Neural cell (in vitro differentiated cells): ENCODE results near the gene OOEP. TPM values are rescaled to one million over a fixed set of nuclear protein-coding genes. Genes with fewer than 3 reads are reported as not detected.

Source experiments
- H2AFZ ChIP-seq: fragments of 200-600, 300-800 bp; sonication (generic), shearing (Covaris generic); 2 replicates; pipeline ENCODE4 v1.6.0; 2014; ENCODE audit warnings: low read depth, mild to moderate bottlenecking, antibody characterized with exemption, low read length, moderate library complexity
- H3F3A ChIP-seq: fragments of 200-600 bp; shearing (Covaris generic); 2 replicates; pipeline ENCODE4 v1.6.1; 2016; ENCODE audit warnings: mild to moderate bottlenecking, moderate library complexity, mixed read lengths, antibody characterized with exemption, low read length; ENCODE audit not compliant: insufficient read depth, poor library complexity, severe bottlenecking
- H3K27ac ChIP-seq: fragments of 200-600, 300-800 bp; sonication (generic), shearing (Covaris generic); 2 replicates; pipeline ENCODE4 v1.5.1; 2014; ENCODE audit warnings: mild to moderate bottlenecking, low read length, moderate library complexity
- H3K27me3 ChIP-seq: fragments of 300-800, 200-600 bp; sonication (generic), shearing (Covaris generic); 2 replicates; pipeline ENCODE4 v1.6.0; 2014; ENCODE audit warnings: mild to moderate bottlenecking, low read depth, low read length, moderate library complexity; ENCODE audit not compliant: insufficient read depth
- H3K36me3 ChIP-seq: fragments of 300-800, 200-600 bp; sonication (generic), shearing (Covaris generic); 2 replicates; pipeline ENCODE4 v1.5.1; 2014; ENCODE audit warnings: mild to moderate bottlenecking, antibody characterized with exemption, low read length, moderate library complexity; ENCODE audit not compliant: insufficient read depth
- H3K4me2 ChIP-seq: fragments of 300-800, 200-600 bp; sonication (generic), shearing (Covaris generic); 2 replicates; pipeline ENCODE4 v1.6.0; 2014; ENCODE audit warnings: mild to moderate bottlenecking, low read length
- H3K4me3 ChIP-seq: fragments of 300-800, 200-600 bp; sonication (generic), shearing (Covaris generic); 2 replicates; pipeline ENCODE4 v1.5.1; 2014; ENCODE audit warnings: mild to moderate bottlenecking, low read length, moderate library complexity
- H3K79me2 ChIP-seq: fragments of 200-600 bp; shearing (Covaris generic); replicated peaks from 2 replicates; pipeline ENCODE4 v1.6.0; 2014; ENCODE audit warnings: mild to moderate bottlenecking, low read length, moderate library complexity; ENCODE audit not compliant: insufficient read depth
- H3K9ac ChIP-seq: fragments of 300-800, 200-600 bp; sonication (generic), shearing (Covaris generic); 2 replicates; pipeline ENCODE4 v1.6.1; 2016; ENCODE audit warnings: mild to moderate bottlenecking, low read length, mixed read lengths
- H3K9me2 ChIP-seq: fragments of 200-600 bp; shearing (Covaris generic); 2 replicates; pipeline ENCODE4 v1.6.1; 2016; ENCODE audit warnings: mild to moderate bottlenecking, low read length, mixed read lengths; ENCODE audit not compliant: insufficient read depth
- H3K9me3 ChIP-seq: fragments of 200-600, 300-800 bp; sonication (generic), shearing (Covaris generic); 2 replicates; pipeline ENCODE4 v1.6.1; 2016; ENCODE audit warnings: mild to moderate bottlenecking, mixed run types, low read length, moderate library complexity, mixed read lengths
- H4K20me1 ChIP-seq: fragments of 200-600 bp; shearing (Covaris generic); 2 replicates; pipeline ENCODE4 v1.6.1; 2016; ENCODE audit warnings: mild to moderate bottlenecking, mixed run types; ENCODE audit not compliant: insufficient read depth
- CTCF ChIP-seq: fragments of 450-650 bp; IDR thresholded peaks from 2 replicates; pipeline ENCODE4 v1.5.1; 2014; ENCODE audit warnings: antibody characterized with exemption, mild to moderate bottlenecking, moderate library complexity; ENCODE audit not compliant: poor library complexity, severe bottlenecking
- EP300 ChIP-seq: fragments of 450-650 bp; conservative IDR thresholded peaks from 2 replicates; pipeline ENCODE4 v1.6.1; 2014; ENCODE audit warnings: antibody characterized with exemption, mild to moderate bottlenecking, moderate library complexity; ENCODE audit not compliant: poor library complexity, severe bottlenecking
- EZH2 ChIP-seq: fragments of 200-600, 300-800 bp; shearing (Covaris generic), sonication (generic); IDR thresholded peaks from 2 replicates; pipeline ENCODE4 v1.6.1; 2014; ENCODE audit warnings: antibody characterized with exemption, low read length, borderline replicate concordance, mild to moderate bottlenecking; ENCODE audit not compliant: insufficient read depth, poor library complexity, severe bottlenecking
- MXI1 ChIP-seq: fragments of 450-650 bp; conservative IDR thresholded peaks from 2 replicates; pipeline ENCODE4 v1.6.1; 2014; ENCODE audit warnings: antibody characterized with exemption, mild to moderate bottlenecking; ENCODE audit not compliant: poor library complexity, severe bottlenecking
- POLR2AphosphoS5 ChIP-seq: IDR thresholded peaks from 2 replicates; pipeline ENCODE4 v1.6.1; 2012
- RAD21 ChIP-seq: fragments of 450-650 bp; conservative IDR thresholded peaks from 2 replicates; pipeline ENCODE4 v1.6.1; 2014; ENCODE audit warnings: antibody characterized with exemption, mild to moderate bottlenecking, moderate library complexity
- SMC3 ChIP-seq: fragments of 450-650 bp; conservative IDR thresholded peaks from 2 replicates; pipeline ENCODE4 v1.6.1; 2014; ENCODE audit warnings: antibody characterized with exemption, mild to moderate bottlenecking, moderate library complexity; ENCODE audit not compliant: poor library complexity
- TAF1 ChIP-seq: IDR thresholded peaks from 2 replicates; pipeline ENCODE4 v1.6.1; 2012; ENCODE audit warnings: low read depth
- polyA plus RNA-seq: library from polyadenylated mRNA; depleted of rRNA; stranded (reverse); fragments of >200 nt; gene quantifications from 2 replicates; pipeline ENCODE4 v1.2.3, GENCODE V29; 2014
- TF ChIP-seq, protein P1 (sequence below): IDR thresholded peaks from 2 replicates; pipeline ENCODE4 v1.6.1; 2012; ENCODE audit warnings: borderline replicate concordance

OOEP gene
- polyA plus RNA-seq, 1 donor from 2014 or later = not detected

- Histone ChIP-seq H3K9me3 (no peaks in the 10 kb centered on the region), H3K79me2 (no peaks in the 10 kb centered on the region), H3K4me3 (no peak overlapping the region), H3K36me3 (no peaks in the 10 kb centered on the region), H3K9me2 (no peaks in the 10 kb centered on the region), H3F3A (no peaks in the 10 kb centered on the region), H2AFZ (no peak overlapping the region), H3K9ac (no peak overlapping the region), H3K4me2 (no peak overlapping the region), H3K27ac (no peak overlapping the region), H3K27me3 (no peaks in the 10 kb centered on the region), H4K20me1 (no peaks in the 10 kb centered on the region)
- TF ChIP-seq EP300 = no peak
- no peak for TF ChIP-seq EZH2
- TF ChIP-seq MXI1 = no peak
- no peak for TF ChIP-seq RAD21
- TF ChIP-seq, protein P1, sequence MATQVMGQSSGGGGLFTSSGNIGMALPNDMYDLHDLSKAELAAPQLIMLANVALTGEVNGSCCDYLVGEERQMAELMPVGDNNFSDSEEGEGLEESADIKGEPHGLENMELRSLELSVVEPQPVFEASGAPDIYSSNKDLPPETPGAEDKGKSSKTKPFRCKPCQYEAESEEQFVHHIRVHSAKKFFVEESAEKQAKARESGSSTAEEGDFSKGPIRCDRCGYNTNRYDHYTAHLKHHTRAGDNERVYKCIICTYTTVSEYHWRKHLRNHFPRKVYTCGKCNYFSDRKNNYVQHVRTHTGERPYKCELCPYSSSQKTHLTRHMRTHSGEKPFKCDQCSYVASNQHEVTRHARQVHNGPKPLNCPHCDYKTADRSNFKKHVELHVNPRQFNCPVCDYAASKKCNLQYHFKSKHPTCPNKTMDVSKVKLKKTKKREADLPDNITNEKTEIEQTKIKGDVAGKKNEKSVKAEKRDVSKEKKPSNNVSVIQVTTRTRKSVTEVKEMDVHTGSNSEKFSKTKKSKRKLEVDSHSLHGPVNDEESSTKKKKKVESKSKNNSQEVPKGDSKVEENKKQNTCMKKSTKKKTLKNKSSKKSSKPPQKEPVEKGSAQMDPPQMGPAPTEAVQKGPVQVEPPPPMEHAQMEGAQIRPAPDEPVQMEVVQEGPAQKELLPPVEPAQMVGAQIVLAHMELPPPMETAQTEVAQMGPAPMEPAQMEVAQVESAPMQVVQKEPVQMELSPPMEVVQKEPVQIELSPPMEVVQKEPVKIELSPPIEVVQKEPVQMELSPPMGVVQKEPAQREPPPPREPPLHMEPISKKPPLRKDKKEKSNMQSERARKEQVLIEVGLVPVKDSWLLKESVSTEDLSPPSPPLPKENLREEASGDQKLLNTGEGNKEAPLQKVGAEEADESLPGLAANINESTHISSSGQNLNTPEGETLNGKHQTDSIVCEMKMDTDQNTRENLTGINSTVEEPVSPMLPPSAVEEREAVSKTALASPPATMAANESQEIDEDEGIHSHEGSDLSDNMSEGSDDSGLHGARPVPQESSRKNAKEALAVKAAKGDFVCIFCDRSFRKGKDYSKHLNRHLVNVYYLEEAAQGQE = no peak
- no peak for TF ChIP-seq POLR2AphosphoS5
- TF ChIP-seq TAF1 = no peak
- TF ChIP-seq SMC3 = no peak
- TF ChIP-seq CTCF = no peak
Measured at GRCh38 chr6:73413102-73413501, 43.4 kb upstream of the OOEP start.

DNA sequence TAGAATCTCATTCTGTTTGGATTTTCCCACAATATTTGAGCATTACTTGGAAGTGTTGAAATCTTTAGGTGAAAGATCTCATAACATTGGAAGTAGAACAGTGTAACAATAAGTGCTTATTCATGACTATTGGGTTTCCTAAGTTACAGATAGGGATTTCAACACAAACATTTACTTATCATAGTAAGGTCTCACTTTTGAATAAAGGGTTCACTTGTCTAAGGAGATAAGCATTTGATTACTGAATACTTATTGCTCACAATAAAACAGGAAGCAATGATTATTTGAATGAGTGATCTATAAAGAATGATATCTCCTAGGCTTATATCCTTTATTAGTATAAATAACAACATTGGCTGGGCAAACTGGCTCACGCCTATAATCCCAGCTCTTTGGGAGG lies 39.7 kb upstream of the OOEP start:
- Histone ChIP-seq H4K20me1 (no peaks in the 10 kb centered on the region), H3K4me3 (no peak overlapping the region), H3K27ac (no peak overlapping the region), H3K27me3 (no peaks in the 10 kb centered on the region), H3F3A (no peaks in the 10 kb centered on the region), H3K36me3 (no peaks in the 10 kb centered on the region), H3K79me2 (no peaks in the 10 kb centered on the region), H3K9me3 (no peaks in the 10 kb centered on the region), H3K9ac (no peak overlapping the region), H3K4me2 (no peak overlapping the region), H2AFZ (no peak overlapping the region), H3K9me2 (no peaks in the 10 kb centered on the region)
- TF ChIP-seq POLR2AphosphoS5 (no peak), CTCF (no peak), MXI1 (no peak), SMC3 (no peak), TAF1 (no peak), EZH2 (no peak)
- TF ChIP-seq, protein P1 = no peak
